GM19035 (cell line): Measurements from ENCODE around the gene PRKCE.

ENCODE experiments used
- ATAC-seq: cut with Tn5 transposase; IDR thresholded peaks from one replicate; pipeline ENCODE4 v1.9.1; 2021; ENCODE audit not compliant: unreplicated experiment

The PRKCE gene

DNA sequence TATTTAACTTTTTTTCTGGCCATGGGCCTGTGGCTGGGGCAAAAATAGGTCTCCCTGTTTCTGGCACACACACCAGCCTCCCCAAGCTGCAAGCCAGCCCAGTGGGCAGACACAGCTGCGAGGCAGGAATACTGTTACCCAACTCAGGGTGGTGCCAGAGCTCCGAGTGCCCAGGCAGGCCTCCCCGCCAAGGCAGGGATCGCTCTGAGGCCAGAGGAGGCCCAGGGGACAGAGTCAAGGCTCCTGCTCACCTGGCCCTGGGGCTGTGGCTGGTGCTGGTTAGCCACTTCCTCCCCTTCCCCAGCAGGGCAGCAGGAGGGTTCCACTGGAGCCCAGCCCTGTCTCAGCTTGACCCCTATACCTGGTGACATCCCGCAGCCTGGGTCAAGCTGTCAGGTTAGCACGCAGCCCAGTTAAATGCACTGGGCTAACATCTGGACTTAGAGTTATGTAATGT lies 578.7 kb downstream of the PRKCE start:
- peak; percentile 53 for ATAC-seq

DNA sequence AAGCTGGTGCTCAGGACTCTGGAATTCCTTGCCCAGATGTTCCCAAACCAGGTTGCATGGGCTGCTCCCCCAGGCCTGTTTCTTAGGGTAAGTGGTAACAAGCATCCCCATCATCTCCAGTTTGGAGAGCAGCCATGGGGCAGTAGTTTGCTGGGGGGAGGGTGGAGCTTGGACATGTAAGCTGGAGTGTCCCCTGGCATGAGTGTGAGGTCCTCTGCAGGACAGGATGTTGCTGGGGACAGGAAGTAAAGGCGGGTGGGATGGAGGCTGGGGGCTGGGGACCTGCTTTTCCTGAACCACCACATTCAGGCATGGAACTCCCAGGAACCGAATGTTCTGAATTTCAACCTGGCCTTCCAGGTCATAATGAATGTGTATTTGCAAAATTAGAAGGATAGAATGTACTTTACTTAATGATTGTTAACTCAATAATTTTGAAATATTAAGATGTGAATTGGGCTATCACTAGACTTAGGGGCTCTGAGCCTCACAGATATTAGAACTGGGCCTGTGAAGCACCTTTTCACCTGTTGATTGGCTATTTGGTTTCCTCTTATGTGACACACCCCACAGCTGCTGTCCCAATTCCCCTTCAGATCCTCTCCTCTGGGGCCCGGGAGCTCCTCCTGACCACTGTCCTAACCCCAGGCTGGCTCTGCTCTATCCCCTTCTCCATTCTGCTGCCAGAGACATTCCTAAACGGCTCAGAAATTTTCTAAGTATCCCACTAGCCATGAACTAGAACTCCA lies 579.4 kb downstream of the PRKCE start:
- ATAC-seq, result no peak

DNA sequence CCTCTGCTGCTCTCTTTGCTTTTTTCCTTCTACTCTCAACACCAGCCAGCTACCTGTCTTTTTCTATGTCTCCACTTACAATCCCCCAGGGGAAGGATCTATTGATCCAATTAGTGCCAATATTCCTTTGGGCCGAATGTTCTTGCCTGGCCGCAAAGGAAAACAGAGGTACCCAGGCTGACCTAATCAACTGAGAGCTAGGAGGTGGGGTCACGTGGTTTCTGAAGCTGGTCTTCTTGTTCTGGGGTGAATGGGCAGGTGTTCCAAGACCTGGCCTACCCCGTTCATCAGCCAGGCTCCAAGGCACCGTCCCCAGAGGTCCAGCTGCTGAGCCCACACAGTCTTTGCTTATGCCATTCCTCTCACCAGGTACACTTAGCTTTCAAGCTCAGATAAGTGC lies 580.2 kb downstream of the PRKCE start:
- no peak for ATAC-seq

- no peak for ATAC-seq
Observed at GRCh38 chr2:46232860-46233259, 581.4 kb downstream of the PRKCE start.

GRCh38 chr2:46236006-46236875 lies 584.8 kb downstream of the PRKCE start:
- no peak for ATAC-seq

DNA sequence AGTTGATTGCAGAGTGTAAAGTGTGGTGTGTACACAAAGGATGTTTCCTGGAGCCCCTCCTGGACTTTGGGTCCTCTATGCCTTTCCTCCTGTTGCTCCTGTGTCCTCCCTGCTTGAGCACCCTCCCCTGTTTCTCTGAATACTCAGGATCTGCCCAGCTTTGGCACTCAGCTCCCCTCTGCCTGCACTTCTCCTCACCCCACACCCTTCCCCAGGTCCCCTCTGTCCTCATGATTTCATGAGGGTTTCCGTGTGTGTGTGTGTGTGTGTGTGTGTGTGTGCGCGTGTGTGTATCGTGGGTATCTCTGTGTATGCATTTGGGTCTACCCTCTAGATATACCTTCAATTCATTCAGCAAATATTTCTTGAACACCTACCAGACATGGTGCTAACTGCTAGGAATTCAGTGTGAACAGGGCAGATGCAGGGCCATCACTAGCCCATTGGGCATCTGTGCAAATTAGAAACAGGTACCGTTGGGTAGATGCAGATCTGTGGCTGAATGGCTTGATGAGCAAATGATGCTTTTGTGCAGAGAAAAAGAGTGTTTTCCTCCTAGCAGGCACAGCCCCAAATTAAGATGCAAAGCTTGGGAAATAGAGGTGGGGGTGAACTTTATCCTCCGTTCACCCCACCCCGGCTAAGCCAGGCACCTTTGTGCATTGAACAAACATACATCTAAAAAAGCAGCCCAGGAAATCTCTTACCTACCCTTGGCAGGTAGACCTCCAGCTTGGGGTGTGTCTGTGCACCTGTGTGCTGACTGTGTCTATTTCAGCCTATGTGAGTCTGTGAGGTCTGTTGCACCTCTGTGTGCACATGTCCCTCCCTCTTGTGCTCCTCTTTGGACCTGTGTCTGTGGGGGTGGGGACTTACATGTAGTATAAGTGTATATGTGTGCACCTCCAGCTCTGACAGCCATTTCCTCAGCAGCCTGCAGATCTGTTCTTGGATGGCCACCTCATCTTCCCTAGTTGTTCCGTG lies 585.7 kb downstream of the PRKCE start:
- ATAC-seq, result no peak
